NCI-H2081 treated with DMSO at 0.1 percent for 48 hours (cell line): ENCODE data around the gene MPP3.
"Not testable (repeated sequence)": the region's sequence is repeated elsewhere in the genome, so short reads cannot be mapped to it uniquely, and the experiment has no call there.

Experiments used
- DNase-seq: peaks from one replicate; lab custom pipeline; 2025; lab: John Stamatoyannopoulos, UW

MPP3 gene

DNA sequence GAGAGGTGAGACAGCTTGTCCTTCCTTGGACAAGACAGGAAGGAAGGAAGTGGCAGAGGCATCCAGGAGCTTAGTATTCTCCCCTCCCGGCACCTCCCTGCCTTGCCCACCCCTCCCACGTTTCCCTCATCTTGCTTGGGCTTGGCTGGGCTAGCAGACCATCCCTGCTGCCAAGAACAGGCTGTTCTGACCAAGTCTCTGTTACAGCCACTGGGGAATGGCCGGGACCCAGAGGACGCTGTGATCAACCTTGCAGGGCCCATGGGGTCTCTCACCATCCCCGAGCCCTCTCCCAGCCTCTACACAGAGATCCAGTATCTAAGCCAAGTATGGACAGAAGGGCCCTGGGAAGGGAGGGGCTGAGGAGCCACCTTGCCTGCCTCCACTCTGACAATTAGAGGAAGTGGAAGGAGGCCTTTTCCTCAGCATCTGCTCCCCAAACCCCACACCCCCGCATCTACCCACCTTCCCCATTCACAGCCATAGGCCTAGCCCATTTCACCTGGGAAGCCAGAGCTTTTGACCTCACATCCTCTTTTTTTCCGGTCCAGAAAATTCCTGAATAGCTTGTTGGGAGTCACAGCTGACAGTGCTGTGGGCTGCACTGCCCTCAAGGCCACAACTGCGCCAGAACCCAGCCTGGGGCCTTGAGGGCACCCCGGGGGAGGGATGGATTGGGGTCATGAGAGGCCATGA, 28.1 kb upstream of the MPP3 start:
- no peak for DNase-seq

DNA sequence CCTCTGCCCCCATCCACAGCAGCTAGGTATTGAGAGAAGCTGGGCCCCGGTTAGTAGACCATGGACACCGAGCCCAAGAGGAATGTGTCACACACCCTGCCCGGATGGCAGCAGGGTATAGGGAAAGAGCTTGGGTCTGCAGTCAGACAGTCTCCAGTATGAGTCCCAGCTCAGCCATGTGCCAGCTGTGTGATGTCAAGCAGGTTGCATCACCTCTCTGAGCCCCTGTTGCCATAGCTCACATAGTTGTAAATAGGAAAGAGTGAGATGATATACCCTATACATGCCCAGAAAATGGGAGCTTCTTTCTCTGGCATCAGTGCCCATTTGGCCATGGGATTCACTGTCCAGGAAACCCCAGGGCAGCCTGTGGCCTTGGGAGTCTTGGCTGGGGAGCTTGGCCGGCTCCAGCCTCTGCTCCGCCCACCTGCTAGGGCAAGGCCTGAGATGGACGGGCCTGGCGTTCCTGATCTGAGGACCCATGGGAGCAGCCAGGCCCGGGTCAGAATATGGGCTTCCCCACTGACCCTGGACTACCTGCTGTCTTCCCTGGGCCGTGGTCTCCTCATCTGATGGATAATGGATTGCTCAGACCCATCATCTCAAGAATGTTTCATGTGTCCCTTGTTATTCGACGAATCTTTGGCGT, 27.3 kb upstream of the MPP3 start:
- DNase-seq = no peak

DNA sequence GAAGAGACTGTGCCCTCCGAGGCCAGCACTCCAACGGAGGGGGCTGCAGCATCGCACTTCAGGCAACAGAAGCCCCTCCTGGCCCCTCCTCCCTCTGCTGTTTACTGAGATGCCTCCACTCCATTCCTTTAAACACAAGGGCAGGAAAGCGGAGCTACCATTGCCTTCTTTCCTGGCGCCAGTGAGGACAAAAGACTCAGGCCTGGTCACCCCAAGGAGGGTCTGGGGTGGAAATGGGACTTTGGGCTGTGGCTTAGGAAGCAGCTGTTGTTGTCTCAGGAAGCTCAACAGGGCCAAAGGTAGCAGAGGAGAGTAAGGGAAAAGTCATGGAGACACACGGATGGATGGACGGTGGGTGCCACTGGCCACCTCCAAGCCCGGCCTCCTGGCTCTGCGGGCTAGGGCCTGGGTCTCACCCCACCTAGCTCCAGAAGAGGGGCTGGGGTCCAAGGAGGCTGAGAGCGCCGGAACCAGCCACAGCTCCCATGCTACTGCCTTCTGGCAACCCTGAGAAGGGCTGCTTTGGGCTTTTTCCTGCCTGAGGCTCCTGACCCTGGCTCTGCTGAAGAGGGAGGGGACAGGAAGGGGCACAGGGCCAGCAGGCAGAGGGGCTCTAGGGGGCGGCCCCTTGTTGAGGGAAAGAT, 25.1 kb upstream of the MPP3 start:
- DNase-seq = no peak

GRCh38 chr17:43857141-43857540, 24.2 kb upstream of the MPP3 start:
- DNase-seq = no peak

DNA sequence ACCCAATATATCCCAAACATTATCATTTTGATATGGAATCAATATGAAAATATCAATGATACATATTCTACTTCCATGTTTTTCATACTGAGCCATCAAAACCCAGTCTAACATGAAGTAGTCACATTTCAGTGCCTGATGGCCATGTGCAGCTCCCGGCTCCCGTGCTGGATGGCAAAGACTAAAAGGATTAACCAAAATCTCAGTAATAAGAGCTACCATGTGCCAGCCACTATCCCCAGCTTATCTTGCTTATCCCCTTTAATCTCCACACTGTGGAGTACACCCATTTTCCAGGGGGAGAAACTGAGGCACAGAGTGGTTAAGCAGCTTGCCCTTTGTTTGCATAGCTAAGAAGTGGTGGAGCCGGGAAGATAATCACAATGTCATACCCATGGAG, 23.2 kb upstream of the MPP3 start:
- no peak for DNase-seq

- no peak for DNase-seq
Measured at GRCh38 chr17:43855061-43855460, 22.1 kb upstream of the MPP3 start.

DNA sequence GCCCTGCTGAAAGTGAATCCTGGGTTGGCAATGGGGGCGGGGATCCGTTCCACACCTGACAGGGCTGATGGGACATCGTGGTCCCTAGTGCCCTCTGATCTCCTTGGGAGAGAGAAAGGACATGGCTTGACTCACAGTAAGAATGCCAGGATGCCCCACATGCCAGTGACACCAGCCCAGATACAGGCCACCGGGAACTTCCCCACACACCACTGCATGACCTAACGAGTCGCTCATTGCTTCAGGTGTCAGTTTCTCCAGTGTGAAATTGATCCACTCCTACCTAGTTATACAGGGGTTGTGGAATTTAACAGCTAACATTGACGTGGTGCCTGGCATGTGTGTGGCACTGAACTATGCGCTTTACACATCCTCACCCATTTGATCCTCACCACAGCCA, 21.6 kb upstream of the MPP3 start:
- DNase-seq = no peak

DNA sequence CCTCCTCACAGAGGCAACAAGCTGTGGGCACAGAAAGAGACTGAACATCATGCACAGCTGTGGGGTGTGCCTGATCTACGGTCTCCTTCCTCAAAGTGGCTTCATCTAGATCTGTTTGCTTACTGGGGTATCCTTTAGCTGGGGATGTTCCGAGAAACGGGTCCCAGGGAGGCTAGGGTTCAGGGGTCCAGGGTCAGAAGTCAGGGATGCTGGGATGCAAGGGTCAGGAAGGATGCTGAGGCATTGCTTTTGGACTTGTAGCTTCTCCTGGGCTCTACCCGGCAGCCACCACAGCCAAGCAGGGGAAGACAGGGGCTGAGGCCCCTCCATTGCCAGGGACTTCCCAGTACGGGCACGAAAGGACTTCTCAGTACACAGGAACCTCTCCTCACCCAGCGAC, 20.6 kb upstream of the MPP3 start:
- DNase-seq = no peak

DNA sequence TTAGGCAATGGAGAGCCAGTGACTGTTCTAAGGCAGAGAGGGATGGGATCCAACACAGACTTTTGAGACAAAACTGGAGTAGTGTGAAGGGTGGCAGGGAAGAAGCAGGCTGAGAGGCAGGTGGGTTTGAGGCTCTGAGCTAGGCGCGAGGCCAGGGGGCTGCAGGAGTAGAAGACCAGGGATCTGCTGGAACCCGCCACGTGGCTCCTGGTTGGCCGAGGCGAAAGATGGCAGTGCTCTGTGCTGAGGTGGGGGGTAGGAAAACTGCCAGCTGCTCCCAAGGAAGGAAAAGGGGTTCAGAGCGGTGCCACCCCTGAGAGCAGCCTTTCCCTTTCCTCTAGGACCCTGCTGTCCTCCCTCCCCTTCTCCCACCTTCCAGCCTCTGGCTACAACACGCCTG, 19.6 kb upstream of the MPP3 start:
- DNase-seq = no peak

DNA sequence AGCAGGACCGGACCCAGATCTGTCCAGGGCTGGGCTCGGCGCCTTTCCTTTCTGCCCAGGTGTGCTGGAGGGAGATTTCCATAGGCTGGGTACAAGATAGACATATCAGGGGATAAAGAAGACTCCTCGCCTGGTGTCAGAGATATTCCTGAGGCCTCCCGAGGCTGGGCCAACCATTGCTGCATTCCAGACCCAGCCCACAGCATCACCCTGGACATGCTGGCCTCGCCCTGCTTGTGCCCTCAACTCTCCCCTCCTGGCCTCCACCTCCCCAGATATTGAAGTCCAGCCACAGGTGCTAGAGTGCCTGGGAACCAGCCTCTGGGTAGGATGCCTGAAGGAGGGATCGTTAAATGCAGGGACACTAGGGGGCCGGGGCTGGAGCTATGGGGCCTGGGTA, 16.2 kb upstream of the MPP3 start:
- DNase-seq = no peak

GRCh38 chr17:43848601-43849000, 15.7 kb upstream of the MPP3 start:
- no peak for DNase-seq

GRCh38 chr17:43846963-43847371, 14.0 kb upstream of the MPP3 start, which contains the start of gene CD300LG:
TSS of gene CD300LG (plus strand) at chr17:43847176. CDS start at chr17:43847217, 41 bp downstream.
- no peak for DNase-seq

GRCh38 chr17:43846221-43846712, 13.3 kb upstream of the MPP3 start:
- DNase-seq = peak; percentile 10

DNA sequence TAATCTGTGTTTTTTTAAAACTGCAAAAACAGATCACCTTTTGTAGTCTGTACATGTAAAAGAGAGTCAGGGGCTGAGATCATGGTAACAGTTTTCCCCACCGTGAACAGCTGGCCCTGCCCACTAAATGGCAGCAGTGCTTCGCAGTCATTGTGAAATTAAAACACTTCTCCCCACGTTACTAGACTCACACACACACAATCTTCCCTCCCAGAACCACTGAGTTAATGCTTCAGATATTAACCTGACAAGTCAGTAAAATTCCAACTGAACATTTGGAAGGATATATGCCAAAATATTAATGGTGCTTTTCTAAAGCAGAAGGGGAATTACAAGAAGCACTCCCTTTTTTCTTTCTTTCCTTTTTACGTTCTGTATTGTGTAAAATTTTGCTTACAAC, 12.8 kb upstream of the MPP3 start:
- DNase-seq = no peak

GRCh38 chr17:43844241-43844640, 11.3 kb upstream of the MPP3 start:
- no peak for DNase-seq

GRCh38 chr17:43842975-43843325, 10.0 kb upstream of the MPP3 start:
- no peak for DNase-seq

- DNase-seq = not testable (repeated sequence)
Measured at GRCh38 chr17:43842091-43842974, 9.4 kb upstream of the MPP3 start.

GRCh38 chr17:43841282-43841681, 8.3 kb upstream of the MPP3 start:
- no peak for DNase-seq

DNA sequence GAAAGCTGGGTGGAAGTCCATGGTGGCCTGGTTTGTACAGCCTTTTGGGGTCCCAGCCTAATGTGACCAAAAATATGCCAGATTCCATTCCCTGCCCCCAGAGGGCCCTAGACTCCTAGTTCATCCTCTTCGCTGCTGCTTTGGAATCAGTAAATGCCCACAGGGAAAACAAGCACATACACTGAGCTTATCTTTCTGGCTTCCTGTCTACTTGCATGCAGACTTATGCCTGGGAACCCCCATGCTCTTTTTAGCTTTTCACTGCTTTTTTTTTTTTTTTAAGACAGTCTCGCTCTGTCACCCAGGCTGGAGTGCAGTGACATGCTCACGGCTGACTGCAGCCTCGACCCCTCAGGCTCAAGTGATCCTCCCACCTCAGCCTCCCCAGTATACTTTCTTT, 7.9 kb upstream of the MPP3 start:
- DNase-seq = no peak

- DNase-seq = peak; percentile 88
Measured at GRCh38 chr17:43839670-43840108, 6.7 kb upstream of the MPP3 start.

GRCh38 chr17:43834106-43834505, 1.2 kb upstream of the MPP3 start:
- no peak for DNase-seq
